Heart right ventricle (tissue), 16 donors: Measurements from ENCODE around the gene RADIL. TPM values are rescaled to one million over a fixed set of nuclear protein-coding genes. Genes with fewer than 3 reads are reported as not detected.
"Not testable (repeated sequence)": the region's sequence is repeated elsewhere in the genome, so short reads cannot be mapped to it uniquely, and the experiment has no call there.

ENCODE experiments used
- ATAC-seq, 8 donors: fragments of 200-7000 bp; cut with Tn5 transposase; one replicate each; pipeline ENCODE4 v1.9.1; 2020; ENCODE audit warnings: mild to moderate bottlenecking in 8 of 8, moderate library complexity in 8 of 8, moderate number of reproducible peaks in 1 of 8
- DNase-seq, 2 donors: peaks; one replicate each; pipeline ENCODE4 v3.0.0-alpha.2; 2020
- H3K27ac ChIP-seq, 10 donors: fragments of 200-600 bp; sonication (generic) in 2 of 10; one replicate each; pipeline versions ENCODE4 v1.5.0 to v1.8.0; 2020 to 2022; ENCODE audit warnings: mild to moderate bottlenecking in 3 of 10
- H3K27me3 ChIP-seq, 7 donors: fragments of 200-600 bp; one replicate each; pipeline ENCODE4 v1.8.0; 2021 to 2022; ENCODE audit warnings: mild to moderate bottlenecking in 2 of 7
- H3K36me3 ChIP-seq, 9 donors: fragments of 200-600 bp; sonication (generic) in 1 of 9; one replicate each; pipeline versions ENCODE4 v1.5.0 to v1.8.0; 2020 to 2022; ENCODE audit warnings: mild to moderate bottlenecking in 2 of 9
- H3K4me1 ChIP-seq, 9 donors: fragments of 200-600 bp; sonication (generic) in 1 of 9; one replicate each; pipeline versions ENCODE4 v1.5.0 to v1.8.0; 2020 to 2022; ENCODE audit warnings: mild to moderate bottlenecking in 4 of 9
- H3K4me3 ChIP-seq, 10 donors: fragments of 200-600 bp; sonication (generic) in 2 of 10; one replicate each; pipeline versions ENCODE4 v1.5.0 to v1.8.0; 2020 to 2022; ENCODE audit warnings: mild to moderate bottlenecking in 7 of 10, moderate library complexity in 2 of 10
- H3K9me3 ChIP-seq, 11 donors: fragments of 200-600 bp in 10 of 11; sonication (generic) in 2 of 11; one replicate each; pipeline versions ENCODE4 v1.5.0 to v1.8.0; 2013 to 2022; ENCODE audit warnings: mild to moderate bottlenecking in 2 of 11, control low read depth in 1 of 11, moderate library complexity in 1 of 11
- WGBS, 2 donors: extraction: QIAGEN DNeasy Blood & Tissue Kit; methylation state at CpG; one replicate each; pipeline ENCODE4 v1.1.7; 2013; ENCODE audit warnings: inconsistent platforms in 1 of 2; 5-methylcytosine and 5-hydroxymethylcytosine counted together
- intact Hi-C, 10 donors: fragments of 100-400 bp; cut with DNase I; formaldehyde crosslinking; loops; one replicate each; pipeline versions ENCODE4 v1.11.1 to v1.14.2; 2022
- polyA plus RNA-seq, 2 donors: library from polyadenylated mRNA; stranded (reverse); fragments of 200-250 nt; gene quantifications; one replicate each; pipeline ENCODE4 v1.2.3, GENCODE V29; 2013
- total RNA-seq, 10 donors: library from RNA; stranded (reverse); fragmentation: NEBNext Ultra II Directional in 3 of 10; extraction: Animal tissue kit (Norgen Biotek cat#: 25700) in 3 of 10; gene quantifications; one replicate each; pipeline versions ENCODE4 v1.2.1 to v1.2.4, GENCODE V29; 2021 to 2023
- TF ChIP-seq, protein P1 (sequence below), 9 donors: fragments of 200-600 bp; sonication (generic) in 2 of 9; IDR thresholded peaks; one replicate each; pipeline versions ENCODE4 v1.5.0 to v1.8.0; 2021 to 2022; ENCODE audit warnings: antibody characterized with exemption in 9 of 9, mild to moderate bottlenecking in 5 of 9, moderate library complexity in 1 of 9
- donor health status: Arrhythmogenic right ventricular cardiomyopathy.
- donor health status: ischemic (EF 13 %, LVEDD 7.1; RV severe dilation, severe dysfunction).
- donor health status: healthy with polysubstance abuse.
- donor health status: DM: no; HTN: yes; CAD: no.
- donor health status: DM: no; HTN: no; CAD: no.
- donor health status: ischemic (EF 25% LVEDD 6.9; RV normal size, moderate dysfunction).
- donor health status: ischemic (EF 25% LVEDD 5.7; RV mildly dilated, moderate dysfunction).
- donor health status: healthy.
- donor health status: DM: yes; HTN: yes; CAD: no.
- donor health status: Ischemic cardiomyopathy.
- donor health status: ischemic (EF 35%, LVEDD 5.7; RV mildly dilated, moderate dysfunction).
- donor health status: nonischemic (EF 11% LVEDD 7.7; RV severe dilation, severe dysfunction).
- donor health status: DM: yes; HTN: yes; CAD: no.
- donor health status: PGD.
- donor health status: ischemic (EF 29% LVEDD 5.4; RV normal size, mild dysfunction).
- donor health status: nonischemic (EF 23%, LVEDD 6.1; RV moderate dilation, normal function).

The RADIL gene
- total and polyA plus RNA-seq, 12 donors, result 1.2 to 6.6 (median 3.8) TPM

DNA sequence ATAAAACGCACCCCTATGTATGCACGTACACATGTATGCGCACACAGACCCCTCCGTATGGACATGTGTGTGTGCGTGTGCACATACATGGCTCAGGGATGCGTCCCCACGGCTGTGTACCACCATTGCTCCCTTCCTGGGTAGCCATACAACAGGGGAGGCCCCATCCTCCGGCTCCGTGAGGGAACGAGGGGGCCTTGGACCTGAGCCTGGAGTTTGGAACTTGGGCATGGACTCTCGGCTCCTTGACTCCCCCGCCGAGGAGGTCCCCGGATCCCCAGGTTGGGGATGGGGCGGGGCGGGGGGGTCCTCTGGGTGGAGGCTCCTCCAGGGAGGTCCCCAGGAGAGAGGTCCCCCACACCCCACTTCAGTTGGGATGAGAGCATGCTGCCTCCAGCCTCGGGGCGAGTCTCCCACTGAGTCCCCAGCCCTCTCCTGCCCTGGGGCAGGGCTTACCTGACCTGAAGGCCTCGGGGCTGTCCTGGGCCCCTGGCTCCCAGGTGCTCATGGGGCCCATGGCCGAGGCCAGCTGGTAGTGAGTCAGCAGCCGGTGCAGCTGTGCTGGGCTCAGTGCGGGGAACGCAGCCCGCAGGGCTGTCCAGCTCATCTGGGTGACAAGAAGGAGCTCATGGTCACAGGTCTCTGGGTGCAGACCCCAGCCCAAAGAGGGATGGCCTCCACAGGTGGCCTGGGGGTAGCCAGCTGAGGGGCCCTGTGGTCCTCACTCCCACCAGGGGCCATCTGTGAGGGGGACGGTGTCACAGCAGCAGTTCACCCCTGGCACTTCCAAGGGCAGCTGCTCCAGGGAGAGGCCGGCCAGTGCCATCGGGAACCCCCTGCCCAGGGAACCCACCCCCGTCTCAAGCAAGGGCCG is 78.2 kb downstream of the RADIL start:
- Histone ChIP-seq H3K4me3 (no peak overlapping the region), H3K27ac (no peak overlapping the region), H3K9me3 (no peaks in the 10 kb centered on the region), H3K4me1 (peaks cover 0 to 13% (median 0%) of the 10 kb centered on the region in 9 donors), H3K27me3 (peaks cover 0 to 15% (median 0%) of the 10 kb centered on the region in 7 donors), H3K36me3 (peaks cover 0 to 12% (median 0%) of the 10 kb centered on the region in 9 donors)
- DNase-seq, result no peak
- TF ChIP-seq, protein P1, sequence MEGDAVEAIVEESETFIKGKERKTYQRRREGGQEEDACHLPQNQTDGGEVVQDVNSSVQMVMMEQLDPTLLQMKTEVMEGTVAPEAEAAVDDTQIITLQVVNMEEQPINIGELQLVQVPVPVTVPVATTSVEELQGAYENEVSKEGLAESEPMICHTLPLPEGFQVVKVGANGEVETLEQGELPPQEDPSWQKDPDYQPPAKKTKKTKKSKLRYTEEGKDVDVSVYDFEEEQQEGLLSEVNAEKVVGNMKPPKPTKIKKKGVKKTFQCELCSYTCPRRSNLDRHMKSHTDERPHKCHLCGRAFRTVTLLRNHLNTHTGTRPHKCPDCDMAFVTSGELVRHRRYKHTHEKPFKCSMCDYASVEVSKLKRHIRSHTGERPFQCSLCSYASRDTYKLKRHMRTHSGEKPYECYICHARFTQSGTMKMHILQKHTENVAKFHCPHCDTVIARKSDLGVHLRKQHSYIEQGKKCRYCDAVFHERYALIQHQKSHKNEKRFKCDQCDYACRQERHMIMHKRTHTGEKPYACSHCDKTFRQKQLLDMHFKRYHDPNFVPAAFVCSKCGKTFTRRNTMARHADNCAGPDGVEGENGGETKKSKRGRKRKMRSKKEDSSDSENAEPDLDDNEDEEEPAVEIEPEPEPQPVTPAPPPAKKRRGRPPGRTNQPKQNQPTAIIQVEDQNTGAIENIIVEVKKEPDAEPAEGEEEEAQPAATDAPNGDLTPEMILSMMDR (IDR thresholded peaks at IDR 0.05), result no peak
- intact Hi-C loops, result loop anchor here in 1 of 10 donors (10.0 kb wide), 1 partner anchor 279 kb away; no protein-coding TSS in a partner anchor
- peak in 1 of 8 donors; percentile 18 for ATAC-seq
- 88% methylated on average over 29 of the region's 29 CpGs for WGBS, 2 donors

DNA sequence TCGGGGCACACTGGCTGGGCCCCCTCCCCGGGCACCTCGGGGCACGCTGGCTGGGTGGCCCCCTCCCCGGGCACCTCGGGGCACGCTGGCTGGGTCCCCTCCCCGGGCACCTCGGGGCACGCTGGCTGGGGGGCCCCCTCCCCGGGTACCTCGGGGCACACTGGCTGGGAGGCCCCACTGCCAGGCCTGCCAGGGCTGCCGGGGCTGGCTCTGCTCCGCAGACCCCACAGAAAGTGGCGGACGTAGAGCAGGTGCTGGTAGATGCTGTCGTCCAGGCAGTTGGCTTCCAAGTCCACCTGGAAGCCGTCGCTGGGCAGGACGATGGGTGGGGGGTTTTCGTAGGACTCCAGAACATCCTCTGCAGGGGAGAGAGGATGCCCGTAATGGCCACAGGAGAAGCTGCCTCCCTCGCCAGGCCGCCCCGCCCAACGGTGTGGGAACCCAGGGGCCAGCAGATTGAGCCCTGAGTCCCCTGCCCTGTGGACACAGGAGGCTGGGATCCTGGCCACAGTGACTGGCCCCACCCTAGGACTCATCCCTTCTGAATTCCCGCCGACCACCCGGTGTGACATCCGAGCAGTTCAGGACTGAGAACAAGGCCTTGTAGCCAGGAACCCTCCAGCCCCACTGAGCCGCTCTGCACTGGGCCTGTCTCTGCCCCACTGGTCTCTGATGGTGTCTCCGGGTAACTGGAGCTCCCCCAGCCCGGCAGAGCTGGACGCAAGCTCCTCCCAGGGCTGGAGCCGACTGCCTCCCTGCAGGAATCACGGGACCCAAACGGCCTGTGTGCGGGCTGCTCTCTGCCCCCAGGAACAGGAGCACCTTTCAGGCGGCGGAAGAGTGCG is 79.9 kb downstream of the RADIL start:
- Histone ChIP-seq H3K27ac (no peak overlapping the region), H3K4me1 (peaks cover 0 to 23% (median 3%) of the 10 kb centered on the region in 9 donors), H3K36me3 (no peaks in the 10 kb centered on the region), H3K9me3 (no peaks in the 10 kb centered on the region), H3K27me3 (peaks cover 0 to 4% (median 0%) of the 10 kb centered on the region in 7 donors), H3K4me3 (no peak overlapping the region)
- DNase-seq (no peak), ATAC-seq (no peak)
- 80 to 85% methylated on average over 41 of the region's 41 CpGs for WGBS, 2 donors
- TF ChIP-seq, protein P1 (IDR thresholded peaks at IDR 0.05), result no peak
- intact Hi-C loops, result loop anchor here in 1 of 10 donors (10.0 kb wide), 1 partner anchor 281 kb away; no protein-coding TSS in a partner anchor

DNA sequence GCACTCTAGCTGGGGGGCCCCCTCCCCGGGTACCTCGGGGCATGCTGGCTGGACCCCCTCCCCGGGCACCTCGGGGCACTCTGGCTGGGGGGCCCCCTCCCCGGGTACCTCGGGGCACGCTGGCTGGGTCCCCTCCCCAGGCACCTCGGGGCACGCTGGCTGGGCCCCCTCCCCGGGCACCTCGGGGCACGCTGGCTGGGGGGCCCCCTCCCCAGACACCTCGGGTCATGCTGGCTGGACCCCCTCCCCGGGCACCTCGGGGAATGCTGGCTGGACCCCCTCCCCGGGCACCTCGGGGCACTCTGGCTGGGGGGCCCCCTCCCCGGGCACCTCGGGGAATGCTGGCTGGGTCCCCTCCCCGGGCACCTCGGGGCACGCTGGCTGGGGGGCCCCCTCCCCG is 80.9 kb downstream of the RADIL start:
- peaks cover 0 to 33% (median 9%) of the 10 kb centered on the region in 9 donors for H3K4me1 ChIP-seq
- not testable (repeated sequence) for H3K27ac ChIP-seq, H3K4me3 ChIP-seq, DNase-seq, ATAC-seq, H3K27me3 ChIP-seq, H3K36me3 ChIP-seq, H3K9me3 ChIP-seq
- WGBS, 2 donors, result 88 to 96% methylated on average over 15 to 23 of the region's 23 CpGs
- intact Hi-C loops, result loop anchor here in 1 of 10 donors (10.0 kb wide), 1 partner anchor 282 kb away; no protein-coding TSS in a partner anchor

DNA sequence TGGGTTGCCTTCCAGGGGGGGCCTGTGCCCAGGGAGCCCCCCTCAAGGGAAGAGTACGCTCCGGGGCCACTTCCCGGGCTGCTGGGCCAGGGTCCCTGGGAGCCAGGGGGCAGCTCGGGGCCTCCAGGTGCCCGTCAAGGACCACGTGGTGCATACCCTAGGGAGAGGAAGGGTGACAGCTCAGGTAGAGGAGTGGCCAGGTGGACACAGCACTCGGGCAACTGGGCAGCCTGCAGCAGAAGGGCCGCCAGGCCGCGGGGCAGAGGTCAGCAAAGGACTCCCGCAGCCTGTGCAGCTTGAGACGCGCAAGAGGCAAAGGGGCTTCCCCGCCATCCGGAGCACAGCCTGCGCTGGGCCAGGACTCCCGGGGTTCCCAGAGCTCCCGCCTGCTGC is 81.7 kb downstream of the RADIL start:
- Histone ChIP-seq H3K36me3 (peaks cover 0 to 1% (median 0%) of the 10 kb centered on the region in 9 donors), H3K4me3 (no peak overlapping the region), H3K27ac (no peak overlapping the region), H3K9me3 (no peaks in the 10 kb centered on the region), H3K27me3 (peaks cover 0 to under 1% (median 0%) of the 10 kb centered on the region in 7 donors), H3K4me1 (peaks cover 0 to 31% (median 9%) of the 10 kb centered on the region in 9 donors)
- no peak for DNase-seq
- ATAC-seq, result no peak
- intact Hi-C loops, result loop anchor here in 1 of 10 donors (10.0 kb wide), 1 partner anchor 283 kb away; no protein-coding TSS in a partner anchor
- WGBS, 2 donors, result 90 to 93% methylated on average over 18 of the region's 18 CpGs
- TF ChIP-seq, protein P1 (IDR thresholded peaks at IDR 0.05), result no peak
